HEK293 (cell line): Measurements from ENCODE around the gene USP36.

Source experiments
- CTCF ChIA-PET: fragments of 350-600 bp; formaldehyde crosslinking; extraction: SDS; loops from one replicate; lab custom pipeline; 2021; ENCODE audit warnings: antibody characterized with exemption; lab: Yijun Ruan, JAX
- POLR2A ChIA-PET: fragments of 300-600 bp; formaldehyde crosslinking; extraction: SDS; loops from one replicate; lab custom pipeline; 2020; ENCODE audit warnings: antibody characterized with exemption, inconsistent platforms; lab: Yijun Ruan, JAX
- H3K27ac ChIP-seq: fragments of 200-500 bp; sonication (Bioruptor generic); 2 replicates; pipeline ENCODE4 v1.5.1; 2014; ENCODE audit warnings: low read depth, low read length, control low read depth, inconsistent platforms; ENCODE audit errors: extremely low read depth
- H3K36me3 ChIP-seq, 2 experiments: fragments of 200-500 bp in 1 of 2; sonication (Bioruptor generic) in 1 of 2; 1 replicate in 1 of 2; 2 replicates in 1 of 2; pipeline ENCODE4 v1.5.1; 2014 to 2017; ENCODE audit warnings: inconsistent platforms in 2 of 2, low read length in 2 of 2; ENCODE audit not compliant: control insufficient read depth in 2 of 2, insufficient read depth in 1 of 2
- H3K4me1 ChIP-seq: fragments of 200-500 bp; sonication (Bioruptor generic); 2 replicates; pipeline ENCODE4 v1.5.1; 2014; ENCODE audit warnings: mild to moderate bottlenecking, low read length, inconsistent platforms; ENCODE audit not compliant: control insufficient read depth, insufficient read depth
- H3K4me3 ChIP-seq: 2 replicates; pipeline ENCODE4 v1.5.1; 2011; ENCODE audit warnings: low read depth, mild to moderate bottlenecking, control low read depth, low read length, moderate library complexity
- H3K9me3 ChIP-seq: fragments of 200-500 bp; sonication (Bioruptor generic); 2 replicates; pipeline ENCODE4 v1.5.1; 2014; ENCODE audit warnings: low read depth, low read length, inconsistent platforms; ENCODE audit not compliant: control insufficient read depth, insufficient read depth
- KLF1 ChIP-seq: fragments of 450-650 bp; formaldehyde crosslinking; IDR thresholded peaks from 2 replicates; pipeline ENCODE4 v1.5.1; 2016; ENCODE audit warnings: missing biosample characterization, missing genetic modification characterization
- OVOL3 ChIP-seq: fragments of 450-650 bp; formaldehyde crosslinking; IDR thresholded peaks from 2 replicates; pipeline ENCODE4 v1.5.1; 2016; ENCODE audit warnings: missing biosample characterization, missing genetic modification characterization
- SCRT1 ChIP-seq: fragments of 450-650 bp; formaldehyde crosslinking; IDR thresholded peaks from 2 replicates; pipeline ENCODE4 v1.5.1; 2016; ENCODE audit warnings: missing biosample characterization, missing genetic modification characterization, borderline replicate concordance
- ZBTB7A ChIP-seq: fragments of 450-650 bp; formaldehyde crosslinking; IDR thresholded peaks from 2 replicates; pipeline ENCODE4 v1.5.1; 2016; ENCODE audit warnings: low read depth, missing biosample characterization, missing genetic modification characterization
- ZNF169 ChIP-seq: fragments of 450-650 bp; formaldehyde crosslinking; IDR thresholded peaks from 2 replicates; pipeline ENCODE4 v1.5.1; 2016; ENCODE audit warnings: missing biosample characterization, missing genetic modification characterization
- ZNF211 ChIP-seq: fragments of 450-650 bp; formaldehyde crosslinking; IDR thresholded peaks from 2 replicates; pipeline ENCODE4 v1.5.1; 2016; ENCODE audit warnings: low read depth, missing biosample characterization, missing genetic modification characterization
- ZNF221 ChIP-seq: fragments of 450-650 bp; formaldehyde crosslinking; IDR thresholded peaks from 2 replicates; pipeline ENCODE4 v1.5.1; 2017; ENCODE audit warnings: missing biosample characterization, missing genetic modification characterization, borderline replicate concordance
- ZNF23 ChIP-seq: fragments of 450-650 bp; formaldehyde crosslinking; IDR thresholded peaks from 2 replicates; pipeline ENCODE4 v1.5.1; 2016; ENCODE audit warnings: missing biosample characterization, missing genetic modification characterization, borderline replicate concordance
- ZNF274 ChIP-seq, 2 experiments: fragments of 200-500 bp in 1 of 2; fragments of 450-650 bp in 1 of 2; sonication (Bioruptor generic) in 1 of 2; formaldehyde crosslinking in 1 of 2; IDR thresholded peaks; 2 replicates each; pipeline versions ENCODE4 v1.5.1 to v1.6.1; 2014 to 2016; ENCODE audit warnings: borderline replicate concordance in 1 of 2, inconsistent platforms in 1 of 2, low read length in 1 of 2, missing biosample characterization in 1 of 2, missing genetic modification characterization in 1 of 2
- ZNF366 ChIP-seq: fragments of 450-650 bp; formaldehyde crosslinking; conservative IDR thresholded peaks from 2 replicates; pipeline ENCODE4 v1.5.1; 2016; ENCODE audit warnings: missing biosample characterization, missing genetic modification characterization
- ZNF530 ChIP-seq: fragments of 450-650 bp; formaldehyde crosslinking; IDR thresholded peaks from 2 replicates; pipeline ENCODE4 v1.5.1; 2016; ENCODE audit warnings: low read depth, missing biosample characterization, missing genetic modification characterization
- ZNF555 ChIP-seq: fragments of 450-650 bp; formaldehyde crosslinking; conservative IDR thresholded peaks from 2 replicates; pipeline ENCODE4 v1.5.1; 2017; ENCODE audit warnings: missing biosample characterization, mild to moderate bottlenecking, missing genetic modification characterization, inconsistent platforms
- ZNF561 ChIP-seq: fragments of 450-650 bp; IDR thresholded peaks from 2 replicates; pipeline ENCODE4 v1.5.1; 2018; ENCODE audit warnings: missing biosample characterization, missing genetic modification characterization, borderline replicate concordance
- ZNF701 ChIP-seq: fragments of 450-650 bp; formaldehyde crosslinking; IDR thresholded peaks from 2 replicates; pipeline ENCODE4 v1.5.1; 2016; ENCODE audit warnings: missing biosample characterization, missing genetic modification characterization
- ZNF837 ChIP-seq: fragments of 450-650 bp; formaldehyde crosslinking; IDR thresholded peaks from 2 replicates; pipeline ENCODE4 v1.5.1; 2016; ENCODE audit warnings: missing biosample characterization, missing genetic modification characterization
- TF ChIP-seq, protein P1 (sequence below): IDR thresholded peaks from 2 replicates; pipeline ENCODE4 v1.6.1; 2011; ENCODE audit warnings: mild to moderate bottlenecking, low read depth, low read length, borderline replicate concordance
- TF ChIP-seq, protein P2 (sequence below): fragments of 450-650 bp; formaldehyde crosslinking; IDR thresholded peaks from 2 replicates; pipeline ENCODE4 v1.5.1; 2016; ENCODE audit warnings: missing biosample characterization, missing genetic modification characterization

USP36 gene

DNA sequence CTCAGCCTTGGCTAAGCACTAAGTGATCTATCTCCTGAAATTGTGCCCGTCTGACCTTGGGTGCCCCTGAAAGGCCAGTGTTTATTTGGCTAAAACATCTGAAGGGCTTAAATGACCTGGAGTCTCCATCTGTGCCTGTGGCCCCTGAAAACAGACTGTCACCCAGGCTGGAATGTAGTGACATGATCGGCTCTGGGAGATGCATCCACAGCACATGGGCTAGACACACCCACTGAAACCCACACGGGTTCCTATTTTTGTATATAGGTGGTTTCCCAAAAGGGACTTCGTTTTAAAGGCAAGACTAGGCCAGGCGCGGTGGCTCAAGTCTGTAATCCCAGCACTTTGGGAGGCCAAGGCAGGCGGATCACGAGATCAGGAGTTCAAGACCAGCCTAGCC is 48.9 kb upstream of the USP36 start:
- no peaks in the 10 kb centered on the region for H3K9me3 ChIP-seq
- CTCF ChIA-PET, result interaction anchor here (0.6 to 3.3 kb wide), 3 partner anchors 24 to 723 kb away, joined by 3 to 19 read pairs (median 3); no protein-coding TSS in a partner anchor

DNA sequence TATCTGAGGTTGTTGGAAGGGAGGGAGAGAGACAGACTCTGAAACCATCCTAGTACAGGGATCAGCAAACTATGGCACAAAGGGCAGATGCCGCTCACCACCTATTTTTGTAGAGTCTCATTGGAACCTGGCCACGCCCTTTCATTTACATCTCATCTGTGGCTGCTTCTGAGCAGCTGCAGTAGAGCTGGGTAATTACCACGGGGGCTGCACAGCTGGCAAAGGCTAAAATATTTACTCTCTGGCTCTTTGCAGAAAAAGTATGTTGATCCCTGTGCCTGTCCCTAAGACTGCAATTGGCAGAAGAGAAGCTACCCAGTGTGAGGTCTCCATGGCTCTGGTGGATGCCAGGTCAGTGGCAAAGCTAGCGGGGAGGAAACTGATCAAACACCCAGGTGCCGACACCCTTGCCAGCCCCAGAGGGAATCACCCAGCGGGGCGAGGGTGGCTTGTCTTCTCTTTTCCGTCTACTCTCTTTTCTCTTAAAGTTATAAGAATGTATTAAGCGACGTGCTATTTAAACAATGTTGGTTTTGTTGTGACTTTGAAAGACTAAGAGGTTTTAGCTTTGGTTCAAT is 48.4 kb upstream of the USP36 start:
- Histone ChIP-seq H3K36me3 (peaks cover 0 to 7% of the 10 kb centered on the region in 2 experiments; a peak in 2 of 3 replicates), H3K4me1 (no peaks in the 10 kb centered on the region), H3K4me3 (no peak overlapping the region)
- no peak for TF ChIP-seq ZNF555 (tag by site-specific recombination)
- TF ChIP-seq, all 188 proteins: peak for 0
- no peak overlapping the region for H3K27ac ChIP-seq
- H3K9me3 ChIP-seq, result no peaks in the 10 kb centered on the region
- POLR2A ChIA-PET, result interaction anchor here (0.7 kb wide), 1 partner anchor 29 kb away, joined by 3 read pairs; no protein-coding TSS in a partner anchor
- CTCF ChIA-PET, result interaction anchor here (0.6 to 3.3 kb wide), 3 partner anchors 23 to 49 kb away, joined by 3 to 19 read pairs (median 3); no protein-coding TSS in a partner anchor

More for the DNA sequence above, 48.9 kb upstream of the USP36 start:
- Histone ChIP-seq H3K36me3 (peaks cover 0 to 7% of the 10 kb centered on the region in 2 experiments; a peak in 2 of 3 replicates), H3K4me1 (no peaks in the 10 kb centered on the region)
- POLR2A ChIA-PET, result no interaction called here
- no peak for TF ChIP-seq KLF1 (tag by site-specific recombination)
- TF ChIP-seq ZNF169 (tag by site-specific recombination), result no peak
- TF ChIP-seq, protein P1, sequence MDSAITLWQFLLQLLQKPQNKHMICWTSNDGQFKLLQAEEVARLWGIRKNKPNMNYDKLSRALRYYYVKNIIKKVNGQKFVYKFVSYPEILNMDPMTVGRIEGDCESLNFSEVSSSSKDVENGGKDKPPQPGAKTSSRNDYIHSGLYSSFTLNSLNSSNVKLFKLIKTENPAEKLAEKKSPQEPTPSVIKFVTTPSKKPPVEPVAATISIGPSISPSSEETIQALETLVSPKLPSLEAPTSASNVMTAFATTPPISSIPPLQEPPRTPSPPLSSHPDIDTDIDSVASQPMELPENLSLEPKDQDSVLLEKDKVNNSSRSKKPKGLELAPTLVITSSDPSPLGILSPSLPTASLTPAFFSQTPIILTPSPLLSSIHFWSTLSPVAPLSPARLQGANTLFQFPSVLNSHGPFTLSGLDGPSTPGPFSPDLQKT, result no peak
- no peak for TF ChIP-seq ZNF366
- no peak for TF ChIP-seq OVOL3 (tag by site-specific recombination)
- TF ChIP-seq, all 188 proteins: peak for 0
- no peak overlapping the region for H3K27ac ChIP-seq
- H3K4me3 ChIP-seq, result no peak overlapping the region

DNA sequence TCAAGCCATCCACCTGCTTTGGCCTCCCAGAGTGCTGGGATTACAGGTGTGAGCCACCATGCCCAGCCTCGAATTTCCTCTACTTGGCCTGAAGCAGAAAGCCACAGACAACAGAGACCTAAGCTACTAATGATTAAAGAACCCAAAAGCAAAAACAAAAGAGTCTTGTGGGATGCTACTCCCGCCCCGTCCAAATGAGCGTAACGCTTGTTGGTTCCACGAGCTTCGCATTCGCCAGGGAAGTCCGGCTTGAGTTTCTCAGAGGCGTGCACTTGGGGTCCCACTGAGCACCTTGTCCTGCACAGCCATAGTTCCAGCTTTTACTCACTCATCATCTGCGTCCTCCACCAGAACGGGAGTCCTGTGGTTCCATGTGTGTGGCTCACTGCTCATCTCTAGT is 46.3 kb upstream of the USP36 start:
- no peaks in the 10 kb centered on the region for H3K4me1 ChIP-seq
- POLR2A ChIA-PET, result no interaction called here
- H3K4me3 ChIP-seq, result no peak overlapping the region

More for the DNA sequence above, 46.3 kb upstream of the USP36 start:
- H3K9me3 ChIP-seq, result no peaks in the 10 kb centered on the region
- no peak overlapping the region for H3K27ac ChIP-seq
- no peaks in the 10 kb centered on the region for H3K36me3 ChIP-seq
- CTCF ChIA-PET, result interaction anchor here (0.6 to 3.3 kb wide), 2 partner anchors 21 to 31 kb away, joined by 3 to 19 read pairs; no protein-coding TSS in a partner anchor
- no peak for TF ChIP-seq ZBTB7A (tag by site-specific recombination)
- TF ChIP-seq ZNF530 (tag by site-specific recombination), result no peak
- no peak for TF ChIP-seq ZNF701 (tag by site-specific recombination)
- TF ChIP-seq, protein P2, sequence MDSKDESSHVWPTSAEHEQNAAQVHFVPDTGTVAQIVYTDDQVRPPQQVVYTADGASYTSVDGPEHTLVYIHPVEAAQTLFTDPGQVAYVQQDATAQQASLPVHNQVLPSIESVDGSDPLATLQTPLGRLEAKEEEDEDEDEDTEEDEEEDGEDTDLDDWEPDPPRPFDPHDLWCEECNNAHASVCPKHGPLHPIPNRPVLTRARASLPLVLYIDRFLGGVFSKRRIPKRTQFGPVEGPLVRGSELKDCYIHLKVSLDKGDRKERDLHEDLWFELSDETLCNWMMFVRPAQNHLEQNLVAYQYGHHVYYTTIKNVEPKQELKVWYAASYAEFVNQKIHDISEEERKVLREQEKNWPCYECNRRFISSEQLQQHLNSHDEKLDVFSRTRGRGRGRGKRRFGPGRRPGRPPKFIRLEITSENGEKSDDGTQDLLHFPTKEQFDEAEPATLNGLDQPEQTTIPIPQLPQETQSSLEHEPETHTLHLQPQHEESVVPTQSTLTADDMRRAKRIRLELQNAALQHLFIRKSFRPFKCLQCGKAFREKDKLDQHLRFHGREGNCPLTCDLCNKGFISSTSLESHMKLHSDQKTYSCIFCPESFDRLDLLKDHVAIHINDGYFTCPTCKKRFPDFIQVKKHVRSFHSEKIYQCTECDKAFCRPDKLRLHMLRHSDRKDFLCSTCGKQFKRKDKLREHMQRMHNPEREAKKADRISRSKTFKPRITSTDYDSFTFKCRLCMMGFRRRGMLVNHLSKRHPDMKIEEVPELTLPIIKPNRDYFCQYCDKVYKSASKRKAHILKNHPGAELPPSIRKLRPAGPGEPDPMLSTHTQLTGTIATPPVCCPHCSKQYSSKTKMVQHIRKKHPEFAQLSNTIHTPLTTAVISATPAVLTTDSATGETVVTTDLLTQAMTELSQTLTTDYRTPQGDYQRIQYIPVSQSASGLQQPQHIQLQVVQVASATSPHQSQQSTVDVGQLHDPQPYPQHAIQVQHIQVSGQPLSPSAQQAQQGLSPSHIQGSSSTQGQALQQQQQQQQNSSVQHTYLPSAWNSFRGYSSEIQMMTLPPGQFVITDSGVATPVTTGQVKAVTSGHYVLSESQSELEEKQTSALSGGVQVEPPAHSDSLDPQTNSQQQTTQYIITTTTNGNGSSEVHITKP, result no peak
- TF ChIP-seq ZNF221, result no peak
- no peak for TF ChIP-seq ZNF211 (tag by site-specific recombination)
- no peak for TF ChIP-seq ZNF274 (IDR thresholded peaks at IDR 0.05; ENCODE audit: low read length)
- TF ChIP-seq ZNF274 (tag by site-specific recombination; IDR thresholded peaks at IDR 0.05; ENCODE audit: borderline replicate concordance), result no peak
- TF ChIP-seq ZNF837 (tag by site-specific recombination), result no peak
- no peak for TF ChIP-seq ZNF561
- no peak for TF ChIP-seq SCRT1
- no peak for TF ChIP-seq ZNF23
